ENCODE data around the gene PKHD1.

The PKHD1 gene

DNA sequence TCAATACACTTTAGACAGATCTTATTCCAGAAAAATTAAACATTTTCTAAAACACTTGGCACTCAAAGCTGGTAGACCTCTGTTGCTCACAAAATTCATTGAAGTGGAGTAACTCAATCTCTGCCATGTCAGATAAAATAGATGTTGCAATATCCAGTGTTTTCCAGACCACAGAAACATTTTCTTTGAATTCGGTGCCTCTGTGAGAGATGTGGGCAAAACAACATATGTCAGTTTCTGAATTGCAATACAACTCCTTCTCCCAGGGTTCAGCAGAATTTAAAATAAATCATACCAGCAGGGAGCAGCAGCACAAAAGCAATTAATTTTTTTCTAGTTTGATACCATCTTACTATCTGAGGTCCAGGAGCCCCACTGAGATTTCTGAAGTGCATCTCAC, 11.3 kb upstream of the PKHD1 start:
- Histone ChIP-seq H3K27ac (ENCODE audit: low read depth, low read length, poor library complexity, severe bottlenecking) (no peak overlapping the region), H3K4me3 (ENCODE audit: low read depth, low read length, poor library complexity, severe bottlenecking) (no peak overlapping the region), H3K4me1 (ENCODE audit: insufficient read depth, low read length, severe bottlenecking) (no peaks in the 10 kb centered on the region), H2AFZ (ENCODE audit: low read length) (no peak overlapping the region), H3K27me3 (ENCODE audit: insufficient read depth, low read length) (no peaks in the 10 kb centered on the region), H4K20me1 (ENCODE audit: insufficient read depth, low read length) (no peaks in the 10 kb centered on the region), H3K4me2 (ENCODE audit: low read length) (no peak overlapping the region), H3K36me3 (ENCODE audit: insufficient read depth, low read length) (no peaks in the 10 kb centered on the region), H3K9ac (ENCODE audit: low read length) (no peak overlapping the region), H3K79me2 (ENCODE audit: insufficient read depth, low read length) (no peaks in the 10 kb centered on the region), H3K9me2 (ENCODE audit: low read depth, low read length) (no peaks in the 10 kb centered on the region), H3F3A (ENCODE audit: insufficient read depth, low read length) (no peaks in the 10 kb centered on the region), H3K9me3 (ENCODE audit: low read length) (no peaks in the 10 kb centered on the region)
- TF ChIP-seq CTCF (IDR thresholded peaks at IDR 0.05; ENCODE audit: low read length) (peak; percentile 20; the same call in 1 of the 2 replicates), EZH2 (IDR thresholded peaks at IDR 0.05; ENCODE audit: borderline replicate concordance, low read length) (no peak)

DNA sequence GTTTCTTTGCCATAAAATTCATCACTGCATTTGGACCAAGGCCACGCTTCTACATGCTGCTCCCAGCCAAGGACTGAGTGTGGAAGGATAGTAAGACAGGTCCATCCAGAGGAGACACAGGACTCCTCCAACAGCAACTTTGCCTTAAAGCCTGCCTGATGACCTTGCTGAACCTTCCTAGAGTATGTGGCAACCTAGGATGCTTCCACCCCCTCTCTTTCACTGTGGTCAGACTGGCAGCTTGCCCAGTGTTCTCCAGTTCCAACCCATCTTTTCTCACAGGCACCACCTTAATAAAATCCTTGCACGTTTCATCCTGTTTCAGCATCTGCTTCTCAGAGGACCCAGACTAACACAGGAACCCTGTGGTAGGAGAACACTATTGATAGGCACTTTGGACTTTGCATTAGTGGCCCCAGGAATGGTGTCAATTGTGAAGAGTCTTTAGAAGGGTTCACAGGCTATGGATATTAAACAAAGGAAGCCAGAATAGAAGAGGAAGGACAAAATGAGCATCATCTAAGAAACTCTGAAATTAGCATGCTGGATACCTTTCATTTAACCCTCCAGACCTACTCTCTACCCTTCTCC, 2.4 kb upstream of the PKHD1 start:
- no peaks in the 10 kb centered on the region for H3K9me2 ChIP-seq (ENCODE audit: low read depth, low read length)
- no peak overlapping the region for H3K4me3 ChIP-seq (ENCODE audit: low read depth, low read length, poor library complexity, severe bottlenecking)
- no peak overlapping the region for H3K4me2 ChIP-seq (ENCODE audit: low read length)
- TF ChIP-seq CTCF (IDR thresholded peaks at IDR 0.05; ENCODE audit: low read length) (no peak), EZH2 (IDR thresholded peaks at IDR 0.05; ENCODE audit: borderline replicate concordance, low read length) (no peak)
- no peak overlapping the region for H3K9ac ChIP-seq (ENCODE audit: low read length)
- no peaks in the 10 kb centered on the region for H4K20me1 ChIP-seq (ENCODE audit: insufficient read depth, low read length)
- no peaks in the 10 kb centered on the region for H3K9me3 ChIP-seq (ENCODE audit: low read length)
- no peaks in the 10 kb centered on the region for H3K36me3 ChIP-seq (ENCODE audit: insufficient read depth, low read length)
- H2AFZ ChIP-seq (ENCODE audit: low read length), result no peak overlapping the region
- no peaks in the 10 kb centered on the region for H3K27me3 ChIP-seq (ENCODE audit: insufficient read depth, low read length)
- no peak overlapping the region for H3K27ac ChIP-seq (ENCODE audit: low read depth, low read length, poor library complexity, severe bottlenecking)
- no peaks in the 10 kb centered on the region for H3F3A ChIP-seq (ENCODE audit: insufficient read depth, low read length)
- no peaks in the 10 kb centered on the region for H3K4me1 ChIP-seq (ENCODE audit: insufficient read depth, low read length, severe bottlenecking)
- H3K79me2 ChIP-seq (ENCODE audit: insufficient read depth, low read length), result no peaks in the 10 kb centered on the region

DNA sequence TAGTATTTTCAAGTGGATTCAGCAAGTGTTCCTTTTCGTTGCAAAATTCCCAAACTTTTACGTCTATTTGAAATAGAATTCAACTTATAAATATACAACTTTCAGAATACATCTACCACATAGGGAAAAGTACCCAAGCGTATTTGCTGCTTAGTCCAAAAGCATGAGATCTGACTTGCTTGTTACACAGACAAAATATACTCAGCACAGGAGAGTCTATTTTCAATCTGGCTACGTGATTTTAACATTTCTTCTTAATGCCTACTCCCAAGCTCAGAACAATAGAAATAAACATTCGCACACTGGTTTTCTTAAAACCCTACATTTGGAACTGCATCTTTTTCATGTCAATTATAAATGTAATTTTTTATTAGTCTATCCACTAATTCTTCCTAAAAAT, 672 bp downstream of the PKHD1 start:
- TF ChIP-seq CTCF (IDR thresholded peaks at IDR 0.05; ENCODE audit: low read length) (no peak), EZH2 (IDR thresholded peaks at IDR 0.05; ENCODE audit: borderline replicate concordance, low read length) (no peak)
- Histone ChIP-seq H3F3A (ENCODE audit: insufficient read depth, low read length) (no peaks in the 10 kb centered on the region), H3K4me1 (ENCODE audit: insufficient read depth, low read length, severe bottlenecking) (no peaks in the 10 kb centered on the region), H2AFZ (ENCODE audit: low read length) (no peak overlapping the region), H3K9me2 (ENCODE audit: low read depth, low read length) (no peaks in the 10 kb centered on the region), H3K36me3 (ENCODE audit: insufficient read depth, low read length) (no peaks in the 10 kb centered on the region), H3K9me3 (ENCODE audit: low read length) (no peaks in the 10 kb centered on the region), H3K9ac (ENCODE audit: low read length) (no peak overlapping the region), H3K4me2 (ENCODE audit: low read length) (no peak overlapping the region), H3K27ac (ENCODE audit: low read depth, low read length, poor library complexity, severe bottlenecking) (no peak overlapping the region), H4K20me1 (ENCODE audit: insufficient read depth, low read length) (no peaks in the 10 kb centered on the region), H3K27me3 (ENCODE audit: insufficient read depth, low read length) (0 out of 2 replicates have a peak, but pooled peaks cover 3% of the 10 kb centered on the region), H3K79me2 (ENCODE audit: insufficient read depth, low read length) (no peaks in the 10 kb centered on the region), H3K4me3 (ENCODE audit: low read depth, low read length, poor library complexity, severe bottlenecking) (no peak overlapping the region)

Measured in OCI-LY1 (cell line).